ENCODE results near the gene DEPDC1B.
"Not testable (repeated sequence)": the region's sequence is repeated elsewhere in the genome, so short reads cannot be mapped to it uniquely, and the experiment has no call there.

Gene DEPDC1B

GRCh38 chr5:60563696-60564324, 136.2 kb downstream of the DEPDC1B start:
- Mint-ChIP-seq H3K4me1 (no peaks in the 10 kb centered on the region), H3K4me3 (no peak overlapping the region), H3K27me3 (ENCODE audit: low read depth) (no peaks in the 10 kb centered on the region), H3K36me3 (ENCODE audit: low read depth) (peaks cover 11% of the 10 kb centered on the region), H3K9me3 (peaks cover 26% of the 10 kb centered on the region), H3K27ac (no peak overlapping the region)
- TF ChIP-seq CTCF (IDR thresholded peaks at IDR 0.05; ENCODE audit: unreplicated experiment in 3 of 3): no peak

DNA sequence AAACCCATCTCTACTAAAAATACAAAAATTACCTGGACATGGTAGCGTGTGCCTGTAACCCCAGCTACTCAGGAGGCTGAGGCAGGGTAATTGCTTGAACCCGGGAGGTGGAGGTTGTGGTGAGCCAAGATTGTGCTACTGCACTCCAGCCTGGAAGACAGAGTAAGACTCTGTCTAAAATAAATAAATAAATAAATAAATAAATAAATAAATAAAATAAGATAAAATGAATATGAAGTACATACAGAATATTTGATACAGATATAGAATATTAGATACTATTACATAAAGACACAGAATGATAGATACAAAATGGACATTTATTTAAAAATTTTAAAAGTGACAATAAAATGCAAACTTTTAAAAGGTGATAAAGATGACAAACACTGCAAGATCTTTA, 146.7 kb downstream of the DEPDC1B start:
- peaks cover 10% of the 10 kb centered on the region for H3K36me3 Mint-ChIP-seq (ENCODE audit: low read depth)

GRCh38 chr5:60551829-60552228, 148.1 kb downstream of the DEPDC1B start:
- no peak overlapping the region for H3K27ac Mint-ChIP-seq
- H3K4me1 Mint-ChIP-seq: no peaks in the 10 kb centered on the region
- no peak overlapping the region for H3K4me3 Mint-ChIP-seq
- no peaks in the 10 kb centered on the region for H3K27me3 Mint-ChIP-seq (ENCODE audit: low read depth)
- peaks cover 5% of the 10 kb centered on the region for H3K9me3 Mint-ChIP-seq
- peaks cover 7% of the 10 kb centered on the region for H3K36me3 Mint-ChIP-seq (ENCODE audit: low read depth)
- TF ChIP-seq CTCF (IDR thresholded peaks at IDR 0.05; ENCODE audit: unreplicated experiment in 3 of 3): no peak

More for the DNA sequence above, 146.7 kb downstream of the DEPDC1B start:
- peaks cover 15% of the 10 kb centered on the region for H3K9me3 Mint-ChIP-seq
- not testable (repeated sequence) for H3K27me3 Mint-ChIP-seq (ENCODE audit: low read depth); H3K27ac Mint-ChIP-seq; H3K4me1 Mint-ChIP-seq; H3K4me3 Mint-ChIP-seq

DNA sequence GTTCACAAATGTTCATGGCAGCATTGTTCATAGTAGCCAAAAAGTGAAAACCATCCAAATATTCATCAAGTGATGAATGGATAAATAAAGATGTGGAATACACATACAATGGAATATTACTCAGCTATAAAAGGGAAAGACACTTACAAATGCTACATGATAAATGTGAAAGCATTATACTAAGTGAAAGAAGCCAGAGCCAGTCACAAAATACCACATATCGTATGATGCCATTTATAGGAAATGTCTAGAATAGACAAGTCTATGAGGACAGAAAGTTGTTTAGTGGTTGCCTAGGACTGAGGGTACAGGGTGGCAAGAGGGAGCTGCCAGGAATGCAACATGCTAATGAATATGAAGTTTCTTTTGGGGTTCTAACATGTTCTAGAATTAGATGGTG, 148.7 kb downstream of the DEPDC1B start:
- Mint-ChIP-seq H3K27ac (no peak overlapping the region), H3K9me3 (peaks cover 2% of the 10 kb centered on the region), H3K27me3 (ENCODE audit: low read depth) (no peaks in the 10 kb centered on the region), H3K36me3 (ENCODE audit: low read depth) (peaks cover 3% of the 10 kb centered on the region), H3K4me1 (no peaks in the 10 kb centered on the region), H3K4me3 (no peak overlapping the region)
- TF ChIP-seq CTCF (IDR thresholded peaks at IDR 0.05; ENCODE audit: unreplicated experiment in 3 of 3): no peak

DNA sequence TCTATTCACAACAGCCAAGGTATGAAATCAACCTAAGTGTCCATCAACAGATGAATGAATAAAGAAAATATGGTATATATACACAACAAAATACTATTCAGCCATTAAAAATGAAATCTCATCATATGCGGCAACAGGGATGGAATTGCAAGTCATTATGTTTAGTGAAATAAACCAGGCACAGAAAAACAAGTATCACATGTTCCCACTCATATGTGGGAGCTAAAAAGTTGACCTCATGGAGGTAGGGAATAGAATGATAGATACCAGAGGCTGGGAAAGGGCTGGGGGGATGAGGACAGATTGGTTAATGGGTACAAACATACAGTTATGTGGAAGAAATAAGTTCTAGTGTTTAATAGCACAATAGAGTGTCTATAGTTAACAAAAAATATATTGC, 149.7 kb downstream of the DEPDC1B start:
- H3K4me1 Mint-ChIP-seq: peaks cover 4% of the 10 kb centered on the region
- H3K36me3 Mint-ChIP-seq (ENCODE audit: low read depth): peaks cover 3% of the 10 kb centered on the region

DNA sequence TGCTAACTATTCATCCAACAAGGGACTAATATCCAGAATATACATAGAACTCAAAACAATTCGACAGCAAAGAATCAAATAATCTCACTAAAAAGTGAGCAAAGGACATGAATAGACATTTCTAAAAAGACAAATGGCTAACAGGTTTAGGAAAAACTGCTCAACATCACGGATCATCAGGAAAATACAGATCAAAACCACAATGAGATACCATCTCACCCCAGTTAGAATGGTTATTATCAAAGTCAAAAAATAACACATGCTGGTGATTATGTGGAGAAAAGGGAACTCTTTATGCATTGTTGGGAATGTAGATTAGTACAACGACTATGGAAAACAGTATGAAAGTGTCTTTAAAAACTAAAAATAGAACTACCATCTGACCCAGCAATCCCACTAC, 150.1 kb downstream of the DEPDC1B start:
- no peak for TF ChIP-seq CTCF (IDR thresholded peaks at IDR 0.05; ENCODE audit: unreplicated experiment in 3 of 3)
- Mint-ChIP-seq H3K4me1 (peaks cover 5% of the 10 kb centered on the region), H3K9me3 (no peaks in the 10 kb centered on the region), H3K27ac (no peak overlapping the region), H3K36me3 (ENCODE audit: low read depth) (no peaks in the 10 kb centered on the region), H3K4me3 (no peak overlapping the region), H3K27me3 (ENCODE audit: low read depth) (no peaks in the 10 kb centered on the region)

More for the DNA sequence above, 149.7 kb downstream of the DEPDC1B start:
- Mint-ChIP-seq H3K27me3 (ENCODE audit: low read depth) (no peaks in the 10 kb centered on the region), H3K4me3 (no peak overlapping the region), H3K9me3 (peaks cover 2% of the 10 kb centered on the region), H3K27ac (no peak overlapping the region)
- no peak for TF ChIP-seq CTCF (IDR thresholded peaks at IDR 0.05; ENCODE audit: unreplicated experiment in 3 of 3)

Measured in nephron (organoid).